ENCODE data around the gene GLB1L2. TPM values are rescaled to one million over a fixed set of nuclear protein-coding genes. Genes with fewer than 3 reads are reported as not detected.

GLB1L2 gene
- total RNA-seq, 1 experiment from 2014 or later = 27.1 TPM

DNA sequence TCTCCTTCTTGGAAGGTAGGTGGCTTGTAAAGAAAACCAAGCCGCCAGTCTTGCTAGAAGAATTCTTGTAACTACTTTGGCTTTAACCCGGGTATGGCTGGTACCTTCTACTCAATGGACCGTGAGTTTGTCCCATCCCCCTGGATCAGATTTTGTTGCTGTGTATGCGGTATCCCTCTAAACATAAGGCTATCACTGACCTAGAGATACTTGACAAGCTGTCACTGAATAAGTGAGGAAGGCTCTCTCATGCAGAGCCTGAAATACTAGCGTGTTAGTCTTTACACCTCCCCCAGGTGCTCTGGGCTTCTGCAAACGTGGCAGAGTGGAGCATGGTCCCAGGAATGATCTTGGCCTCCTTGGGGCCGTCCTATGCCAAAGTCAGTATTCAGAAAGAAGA, 34.5 kb downstream of the GLB1L2 start (continued):
- no peak for TF ChIP-seq MAX (IDR thresholded peaks at IDR 0.05)

- H4K20me1 ChIP-seq (ENCODE audit: insufficient read depth) = no peaks in the 10 kb centered on the region
Observed at GRCh38 chr11:134367781-134368180, 36.0 kb downstream of the GLB1L2 start.

More at GRCh38 chr11:134367781-134368180, 36.0 kb downstream of the GLB1L2 start:
- Histone ChIP-seq H3K4me2 (ENCODE audit: low read length) (no peak overlapping the region), H3K27me3 (ENCODE audit: insufficient read depth, low read length) (no peaks in the 10 kb centered on the region), H3K4me1 (ENCODE audit: control insufficient read depth in 1 of 2, insufficient read depth in 2 of 2, low read length in 2 of 2) (no peaks in the 10 kb centered on the region), H3K9me3 (ENCODE audit: control insufficient read depth in 1 of 2, insufficient read depth in 1 of 2, low read depth in 1 of 2, low read length in 2 of 2) (no peaks in the 10 kb centered on the region), H2AFZ (ENCODE audit: low read depth, low read length, poor library complexity, severe bottlenecking) (no peak overlapping the region), H3K4me3 (replicated peaks in 1 of 2; ENCODE audit: low read depth in 1 of 2, low read length in 2 of 2) (no peak overlapping the region), H3K9ac (ENCODE audit: low read length) (no peak overlapping the region), H3K79me2 (ENCODE audit: insufficient read depth, low read length) (no peaks in the 10 kb centered on the region), H3K27ac (ENCODE audit: low read depth, low read length) (no peak overlapping the region), H3K9me2 (ENCODE audit: insufficient read depth) (no peaks in the 10 kb centered on the region), H3K36me3 (ENCODE audit: control insufficient read depth in 1 of 2, insufficient read depth in 2 of 2, low read length in 2 of 2) (no peaks in the 10 kb centered on the region)
- DNase-seq (ENCODE audit: low read depth, low spot score) (no peak), ATAC-seq (no peak)
- RAD21 ChIA-PET (ENCODE audit: low non-redundant PET in 1 of 2, low total read pairs in 2 of 2, uncharacterized antibody in 2 of 2, unreplicated experiment in 2 of 2) = no interaction called here
- intact Hi-C loops (cut with micrococcal nuclease) = no loop called here
- no TSS peak for BruUV-seq (replicated peaks)
- TF ChIP-seq EZH2phosphoT487 (IDR thresholded peaks at IDR 0.05; ENCODE audit: borderline replicate concordance) = no peak
- no peak for TF ChIP-seq YY1 (IDR thresholded peaks at IDR 0.05; ENCODE audit: extremely low read depth, insufficient replicate concordance, low read depth, low read length)
- no peak for TF ChIP-seq RAD21 (IDR thresholded peaks at IDR 0.05; ENCODE audit: low read depth)
- TF ChIP-seq, protein P1, sequence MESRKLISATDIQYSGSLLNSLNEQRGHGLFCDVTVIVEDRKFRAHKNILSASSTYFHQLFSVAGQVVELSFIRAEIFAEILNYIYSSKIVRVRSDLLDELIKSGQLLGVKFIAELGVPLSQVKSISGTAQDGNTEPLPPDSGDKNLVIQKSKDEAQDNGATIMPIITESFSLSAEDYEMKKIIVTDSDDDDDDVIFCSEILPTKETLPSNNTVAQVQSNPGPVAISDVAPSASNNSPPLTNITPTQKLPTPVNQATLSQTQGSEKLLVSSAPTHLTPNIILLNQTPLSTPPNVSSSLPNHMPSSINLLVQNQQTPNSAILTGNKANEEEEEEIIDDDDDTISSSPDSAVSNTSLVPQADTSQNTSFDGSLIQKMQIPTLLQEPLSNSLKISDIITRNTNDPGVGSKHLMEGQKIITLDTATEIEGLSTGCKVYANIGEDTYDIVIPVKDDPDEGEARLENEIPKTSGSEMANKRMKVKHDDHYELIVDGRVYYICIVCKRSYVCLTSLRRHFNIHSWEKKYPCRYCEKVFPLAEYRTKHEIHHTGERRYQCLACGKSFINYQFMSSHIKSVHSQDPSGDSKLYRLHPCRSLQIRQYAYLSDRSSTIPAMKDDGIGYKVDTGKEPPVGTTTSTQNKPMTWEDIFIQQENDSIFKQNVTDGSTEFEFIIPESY (IDR thresholded peaks at IDR 0.05; ENCODE audit: extremely low read depth, insufficient replicate concordance, low read length) = no peak
- TF ChIP-seq ELF1 (IDR thresholded peaks at IDR 0.05; ENCODE audit: borderline replicate concordance, low read depth) = no peak
- TF ChIP-seq SP1 (IDR thresholded peaks at IDR 0.05; ENCODE audit: low read depth) = no peak
- TF ChIP-seq CTCF (IDR thresholded peaks at IDR 0.05 in 2 of 3, conservative IDR thresholded peaks at IDR 0.05 in 1 of 3; ENCODE audit: borderline replicate concordance in 1 of 3, insufficient read depth in 1 of 3, low read depth in 2 of 3, low read length in 2 of 3) = no peak
- no peak for TF ChIP-seq TCF7L2 (IDR thresholded peaks at IDR 0.05; ENCODE audit: borderline replicate concordance, extremely low read depth, insufficient read depth, insufficient read length)
- TF ChIP-seq POLR2A (IDR thresholded peaks at IDR 0.05; ENCODE audit: borderline replicate concordance, extremely low read depth, insufficient read depth, insufficient read length) = no peak
- CTCF ChIA-PET = no interaction called here
- POLR2A ChIA-PET = no interaction called here

Measured in HCT116 (cell line).